Measurements from ENCODE around the gene CLEC16A. TPM values are rescaled to one million over a fixed set of nuclear protein-coding genes. Genes with fewer than 3 reads are reported as not detected.

The CLEC16A gene
- total and polyA plus RNA-seq, 2 experiments from 2014 or later: 9.9 to 24.1 TPM

- H3K4me2 ChIP-seq: no peak overlapping the region
- H3K27ac ChIP-seq (ENCODE audit: low read depth): no peak overlapping the region
- Mint-ChIP-seq H3K4me3 (no peak overlapping the region), H3K9me3 (no peaks in the 10 kb centered on the region), H3K27me3 (ENCODE audit: insufficient read depth, low read depth, poor library complexity) (peaks cover 7% of the 10 kb centered on the region), H3K4me1 (no peaks in the 10 kb centered on the region), H3K27ac (no peak overlapping the region), H3K36me3 (ENCODE audit: low read depth) (peaks cover 4% of the 10 kb centered on the region; the same call in 1 of the 3 replicates)
- H3K4me1 ChIP-seq (ENCODE audit: insufficient read depth): no peaks in the 10 kb centered on the region
- ATAC-seq (no peak), DNase-seq (ENCODE audit: low spot score) (no peak)
- TF ChIP-seq CTCF (conservative IDR thresholded peaks at IDR 0.05; ENCODE audit: low read depth in 2 of 2) (no peak), ZNF462 (CRISPR knock-in tag; IDR thresholded peaks at IDR 0.05) (no peak), STAT1 (IDR thresholded peaks at IDR 0.05; ENCODE audit: unreplicated experiment) (no peak), ZNF331 (CRISPR knock-in tag; IDR thresholded peaks at IDR 0.05; ENCODE audit: low read depth) (no peak), ZNF114 (CRISPR knock-in tag; IDR thresholded peaks at IDR 0.05) (no peak), REST (IDR thresholded peaks at IDR 0.05; ENCODE audit: unreplicated experiment) (no peak), CREB1 (CRISPR knock-in tag; IDR thresholded peaks at IDR 0.05; ENCODE audit: low read depth) (no peak), POLR2AphosphoS5 (IDR thresholded peaks at IDR 0.05; ENCODE audit: low read depth) (no peak), NANOG (IDR thresholded peaks at IDR 0.05; ENCODE audit: borderline replicate concordance) (no peak), JUNB (IDR thresholded peaks at IDR 0.05; ENCODE audit: unreplicated experiment) (no peak), EZH2phosphoT487 (IDR thresholded peaks at IDR 0.05; ENCODE audit: unreplicated experiment) (no peak), ETS1 (IDR thresholded peaks at IDR 0.05) (no peak)
- H3K4me3 ChIP-seq: no peak overlapping the region
- H3K36me3 ChIP-seq (ENCODE audit: insufficient read depth): no peaks in the 10 kb centered on the region
- H4K20me1 ChIP-seq (replicated peaks; ENCODE audit: insufficient read depth): no peaks in the 10 kb centered on the region
- no peaks in the 10 kb centered on the region for H3K9me2 ChIP-seq (ENCODE audit: insufficient read depth)
- H2AFZ ChIP-seq: no peak overlapping the region
- no peaks in the 10 kb centered on the region; the same call in 1 of the 2 replicates for H3K79me2 ChIP-seq (replicated peaks; ENCODE audit: insufficient read depth)
- H3F3A ChIP-seq (replicated peaks; ENCODE audit: low read depth): no peaks in the 10 kb centered on the region
- H3K27me3 ChIP-seq (ENCODE audit: insufficient read depth): no peaks in the 10 kb centered on the region
Measured at GRCh38 chr16:11038305-11038704, 93.9 kb downstream of the CLEC16A start.

All from GM23338 (cell line).